HepG2 (cell line): Measurements from ENCODE around the gene ISY1. TPM values are rescaled to one million over a fixed set of nuclear protein-coding genes. Genes with fewer than 3 reads are reported as not detected.

Source experiments
- AHDC1 ChIP-seq: sonication (generic); formaldehyde crosslinking; IDR thresholded peaks from 2 replicates; pipeline ENCODE4 v1.5.1; 2020; ENCODE audit warnings: mild to moderate bottlenecking, missing genetic modification reagents, borderline replicate concordance
- EZH2 ChIP-seq: conservative IDR thresholded peaks from 2 replicates; pipeline ENCODE4 v1.6.1; 2012; ENCODE audit warnings: mild to moderate bottlenecking, low read depth, low read length, moderate library complexity
- FOXK2 ChIP-seq: fragments of 450-650 bp; IDR thresholded peaks from 2 replicates; pipeline ENCODE4 v1.6.1; 2016
- FOXO4 ChIP-seq: sonication (generic); formaldehyde crosslinking; conservative IDR thresholded peaks from 2 replicates; pipeline ENCODE4 v1.8.1; 2023; ENCODE audit warnings: missing genetic modification reagents
- KDM5B ChIP-seq: sonication (generic); formaldehyde crosslinking; IDR thresholded peaks from 2 replicates; pipeline ENCODE4 v1.4.0; 2020; ENCODE audit warnings: missing genetic modification reagents, mild to moderate bottlenecking, borderline replicate concordance
- MAF1 ChIP-seq: sonication (generic); formaldehyde crosslinking; IDR thresholded peaks from 2 replicates; pipeline ENCODE4 v1.5.0; 2020; ENCODE audit warnings: missing genetic modification reagents, borderline replicate concordance
- SSRP1 ChIP-seq: IDR thresholded peaks from 2 replicates; pipeline ENCODE4 v1.6.1; 2016; ENCODE audit warnings: control low read depth
- ZBTB46 ChIP-seq: sonication (generic); formaldehyde crosslinking; IDR thresholded peaks from 2 replicates; pipeline ENCODE4 v1.4.0; 2020; ENCODE audit warnings: mild to moderate bottlenecking, missing genetic modification reagents, borderline replicate concordance
- ZBTB7A ChIP-seq: sonication (generic); formaldehyde crosslinking; IDR thresholded peaks from 2 replicates; pipeline ENCODE4 v1.8.0; 2022; ENCODE audit warnings: mild to moderate bottlenecking, missing genetic modification reagents
- ZNF142 ChIP-seq: sonication (generic); formaldehyde crosslinking; IDR thresholded peaks from 2 replicates; pipeline ENCODE4 v1.4.0; 2020; ENCODE audit warnings: missing genetic modification reagents
- ZNF260 ChIP-seq: sonication (generic); formaldehyde crosslinking; IDR thresholded peaks from 2 replicates; pipeline ENCODE4 v1.4.0; 2020; ENCODE audit warnings: missing genetic modification reagents, low read depth, mild to moderate bottlenecking, borderline replicate concordance
- ZNF354B ChIP-seq: sonication (generic); formaldehyde crosslinking; IDR thresholded peaks from 2 replicates; pipeline ENCODE4 v1.8.0; 2022; ENCODE audit warnings: mild to moderate bottlenecking, missing genetic modification reagents
- ZNF441 ChIP-seq: sonication (generic); formaldehyde crosslinking; IDR thresholded peaks from 2 replicates; pipeline ENCODE4 v1.7.0; 2021; ENCODE audit warnings: missing genetic modification reagents, borderline replicate concordance
- ZNF652 ChIP-seq: IDR thresholded peaks from 2 replicates; pipeline ENCODE4 v1.6.1; 2016; ENCODE audit warnings: low read depth, borderline replicate concordance
- ZNF772 ChIP-seq: sonication (generic); formaldehyde crosslinking; IDR thresholded peaks from 2 replicates; pipeline ENCODE4 v1.5.0; 2020; ENCODE audit warnings: mild to moderate bottlenecking, missing genetic modification reagents
- ZNF83 ChIP-seq: sonication (generic); formaldehyde crosslinking; IDR thresholded peaks from 2 replicates; pipeline ENCODE4 v1.4.0; 2020; ENCODE audit warnings: missing genetic modification reagents, mild to moderate bottlenecking, borderline replicate concordance
- polyA plus RNA-seq, 8 experiments: library from polyadenylated mRNA; depleted of rRNA in 3 of 8; stranded (reverse) in 7 of 8; unstranded in 1 of 8; fragments of >200 nt; fragmentation: Illumina TruSeq in 4 of 8; extraction: Trizol in 4 of 8; gene quantifications; 2 replicates each; pipeline versions ENCODE4 v1.2.1 to v1.2.3, GENCODE V29; 2011 to 2016; ENCODE audit warnings: low read depth in 4 of 8, missing spikeins in 1 of 8, mixed read lengths in 1 of 8; ENCODE audit not compliant: insufficient read depth in 1 of 8
- total RNA-seq, 5 experiments: library from RNA; depleted of rRNA; stranded (reverse); fragments of >200 nt; fragmentation: Illumina TruSeq; extraction: Trizol; gene quantifications; 2 replicates each; pipeline ENCODE4 v1.2.3, GENCODE V29; 2016; ENCODE audit warnings: low read depth in 1 of 5

Gene ISY1
- total and polyA plus RNA-seq, 2 of the 13 experiments (the other 11 are each of a cell fraction or from before 2014, with no cell fraction given) = 21.0 to 39.1 TPM

- TF ChIP-seq AHDC1 = no peak
- no peak for TF ChIP-seq ZNF260 (CRISPR knock-in tag)
- TF ChIP-seq ZNF83 (CRISPR knock-in tag) = no peak
- TF ChIP-seq ZBTB7A (CRISPR knock-in tag) = no peak
- no peak for TF ChIP-seq ZNF441 (CRISPR knock-in tag)
- TF ChIP-seq EZH2 = no peak
- no peak for TF ChIP-seq FOXK2
- TF ChIP-seq ZBTB46 (CRISPR knock-in tag) = no peak
- no peak for TF ChIP-seq SSRP1 (CRISPR knock-in tag)
- no peak for TF ChIP-seq ZNF354B
- TF ChIP-seq ZNF652 (CRISPR knock-in tag) = no peak
- 0 out of 2 replicates have a peak, but pooled peaks have one; percentile 39 for TF ChIP-seq ZNF772 (CRISPR knock-in tag)
- no peak for TF ChIP-seq FOXO4 (CRISPR knock-in tag)
- no peak for TF ChIP-seq KDM5B (CRISPR knock-in tag)
- TF ChIP-seq MAF1 (CRISPR knock-in tag) = no peak
- no peak for TF ChIP-seq ZNF142 (CRISPR knock-in tag)
These were observed 44.3 kb downstream of the ISY1 start (continued) for GRCh38 chr3:129116482-129116946.
